Measurements from ENCODE around the gene RFC2.
"Not testable (repeated sequence)": the region's sequence is repeated elsewhere in the genome, so short reads cannot be mapped to it uniquely, and the experiment has no call there.

The RFC2 gene

GRCh38 chr7:74203956-74204618, 50.1 kb downstream of the RFC2 start:
- no peak for TF ChIP-seq CTCF (conservative IDR thresholded peaks at IDR 0.05; ENCODE audit: low read depth, low read length)
- H3K4me3 ChIP-seq (ENCODE audit: low read depth, low read length): no peak overlapping the region
- no peak for DNase-seq (ENCODE audit: low read depth)

- H3K4me3 ChIP-seq (ENCODE audit: low read depth, low read length): no peak overlapping the region
- peak; percentile 63 for DNase-seq (ENCODE audit: low read depth)
- TF ChIP-seq CTCF (conservative IDR thresholded peaks at IDR 0.05; ENCODE audit: low read depth, low read length): peak; percentile 73
Measured at GRCh38 chr7:74202841-74203556, 51.2 kb downstream of the RFC2 start.

- peak; percentile 47 for DNase-seq (ENCODE audit: low read depth)
- TF ChIP-seq CTCF (conservative IDR thresholded peaks at IDR 0.05; ENCODE audit: low read depth, low read length): no peak
- no peak overlapping the region for H3K4me3 ChIP-seq (ENCODE audit: low read depth, low read length)
Measured at GRCh38 chr7:74199551-74200355, 54.4 kb downstream of the RFC2 start.

GRCh38 chr7:74197449-74198124, 56.6 kb downstream of the RFC2 start:
- DNase-seq (ENCODE audit: low read depth): no peak
- H3K4me3 ChIP-seq (ENCODE audit: low read depth, low read length): no peak overlapping the region
- no peak for TF ChIP-seq CTCF (conservative IDR thresholded peaks at IDR 0.05; ENCODE audit: low read depth, low read length)

- DNase-seq (ENCODE audit: low read depth); H3K4me3 ChIP-seq (ENCODE audit: low read depth, low read length): not testable (repeated sequence)
Measured at GRCh38 chr7:74195968-74196654, 58.1 kb downstream of the RFC2 start.

- H3K4me3 ChIP-seq (ENCODE audit: low read depth, low read length); DNase-seq (ENCODE audit: low read depth): not testable (repeated sequence)
Measured at GRCh38 chr7:74195139-74195860, 58.9 kb downstream of the RFC2 start.

GRCh38 chr7:74194686-74195085, 59.5 kb downstream of the RFC2 start:
- no peak for DNase-seq (ENCODE audit: low read depth)
- no peak for TF ChIP-seq CTCF (conservative IDR thresholded peaks at IDR 0.05; ENCODE audit: low read depth, low read length)
- H3K4me3 ChIP-seq (ENCODE audit: low read depth, low read length): no peak overlapping the region

All from choroid plexus epithelial cell (primary cell).